A549 treated with CORT108297 at 1 μM for 4 hours (cell line): ENCODE data around the gene USP3. TPM values are rescaled to one million over a fixed set of nuclear protein-coding genes. Genes with fewer than 3 reads are reported as not detected.

Experiments used
- total RNA-seq: library from RNA; stranded (reverse); fragments of 200-300 nt; extraction: Qiagen RNA extraction; gene quantifications from 5 replicates; pipeline ENCODE4 v1.2.3, GENCODE V29; 2022

The USP3 gene, protein sequence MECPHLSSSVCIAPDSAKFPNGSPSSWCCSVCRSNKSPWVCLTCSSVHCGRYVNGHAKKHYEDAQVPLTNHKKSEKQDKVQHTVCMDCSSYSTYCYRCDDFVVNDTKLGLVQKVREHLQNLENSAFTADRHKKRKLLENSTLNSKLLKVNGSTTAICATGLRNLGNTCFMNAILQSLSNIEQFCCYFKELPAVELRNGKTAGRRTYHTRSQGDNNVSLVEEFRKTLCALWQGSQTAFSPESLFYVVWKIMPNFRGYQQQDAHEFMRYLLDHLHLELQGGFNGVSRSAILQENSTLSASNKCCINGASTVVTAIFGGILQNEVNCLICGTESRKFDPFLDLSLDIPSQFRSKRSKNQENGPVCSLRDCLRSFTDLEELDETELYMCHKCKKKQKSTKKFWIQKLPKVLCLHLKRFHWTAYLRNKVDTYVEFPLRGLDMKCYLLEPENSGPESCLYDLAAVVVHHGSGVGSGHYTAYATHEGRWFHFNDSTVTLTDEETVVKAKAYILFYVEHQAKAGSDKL
- 41.8 to 50.4 TPM (median 44.8 TPM) in 5 replicates for total RNA-seq

DNA sequence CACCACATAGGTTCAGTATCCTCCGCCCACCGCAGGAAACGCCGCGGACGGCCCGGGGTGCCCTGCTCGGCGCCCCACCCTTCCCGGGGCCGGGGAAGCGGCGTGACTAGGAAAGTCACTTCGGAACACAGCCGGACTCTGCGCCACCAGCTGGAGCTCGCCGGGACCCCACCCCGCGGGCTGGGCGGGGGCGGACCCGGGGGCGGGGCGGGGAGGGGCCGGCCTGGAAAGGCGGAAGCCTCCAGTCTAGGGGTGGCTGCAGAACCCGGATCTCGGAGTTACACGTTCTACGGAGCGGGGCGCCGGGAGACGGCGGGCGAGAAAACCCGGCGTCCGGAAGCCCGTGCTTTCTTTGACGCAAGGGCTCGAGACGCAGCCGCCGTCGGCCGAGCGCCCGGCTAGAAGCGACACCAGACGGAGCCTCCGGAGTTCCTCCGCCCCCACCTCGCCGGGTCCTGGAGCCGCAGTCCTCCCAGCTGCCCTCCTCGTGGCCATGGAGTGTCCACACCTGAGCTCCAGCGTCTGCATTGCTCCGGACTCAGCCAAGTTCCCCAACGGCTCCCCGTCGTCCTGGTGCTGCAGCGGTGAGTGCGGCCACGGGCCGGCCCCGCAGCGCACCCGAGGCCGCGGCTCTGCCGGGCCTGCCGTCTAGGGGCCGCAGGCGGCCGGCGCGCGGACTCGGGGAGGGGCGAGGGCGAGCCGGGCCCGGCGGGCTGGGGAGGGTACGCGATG is at the start of gene USP3:
Gene USP3 (plus strand): TSS at position 347 of the 732 bp plus-strand sequence. CDS start 147 bp downstream, at position 494.

DNA sequence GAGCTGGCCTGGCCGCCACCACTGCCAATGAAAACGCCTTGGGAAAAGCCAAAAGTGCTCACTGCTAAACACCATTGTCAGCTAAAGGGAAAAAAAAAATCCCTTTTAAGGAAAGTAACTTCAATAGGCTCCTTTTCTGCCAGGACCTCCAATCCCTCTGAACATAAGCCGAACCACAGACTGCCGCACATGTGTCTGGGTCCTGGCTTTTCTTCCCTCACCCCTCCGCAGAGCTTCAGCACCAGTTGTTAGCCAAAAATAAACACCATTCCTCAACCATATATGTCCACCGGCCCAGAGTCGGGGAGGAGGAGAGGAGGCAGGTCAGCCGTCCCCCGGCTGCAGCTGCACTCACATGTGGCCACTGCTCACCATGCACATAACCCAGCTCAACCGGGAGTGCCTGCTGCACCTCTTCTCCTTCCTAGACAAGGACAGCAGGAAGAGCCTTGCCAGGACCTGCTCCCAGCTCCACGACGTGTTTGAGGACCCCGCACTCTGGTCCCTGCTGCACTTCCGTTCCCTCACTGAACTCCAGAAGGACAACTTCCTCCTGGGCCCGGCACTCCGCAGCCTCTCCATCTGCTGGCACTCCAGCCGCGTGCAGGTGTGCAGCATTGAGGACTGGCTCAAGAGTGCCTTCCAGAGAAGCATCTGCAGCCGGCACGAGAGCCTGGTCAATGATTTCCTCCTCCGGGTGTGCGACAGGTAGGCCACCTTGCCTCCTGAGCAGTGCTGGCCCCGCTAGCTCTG is 92.8 kb downstream of the USP3 start, which contains the start of gene FBXL22:
Gene FBXL22 (plus strand): TSS at position 350 of the 753 bp plus-strand sequence. CDS start 6 bp downstream, at position 356.

Other genes with a start within 250 kb of the USP3 start
- gene APH1B, start 227.0 kb upstream of the USP3 start, total RNA-seq = 15.6 to 23.9 TPM (median 19.9 TPM) in 5 replicates
- 148 to 171 TPM (median 161 TPM) in 5 replicates for gene CA12, start 122.7 kb upstream of the USP3 start, total RNA-seq
- 0.18 to 0.80 TPM (median 0.31 TPM) in 5 replicates for gene FBXL22, start 92.8 kb downstream of the USP3 start, total RNA-seq